Neural cell (in vitro differentiated cells): Measurements from ENCODE around the gene CBX8. TPM values are rescaled to one million over a fixed set of nuclear protein-coding genes. Genes with fewer than 3 reads are reported as not detected.

ENCODE experiments used
- H2AFZ ChIP-seq: fragments of 200-600, 300-800 bp; sonication (generic), shearing (Covaris generic); 2 replicates; pipeline ENCODE4 v1.6.0; 2014; ENCODE audit warnings: low read depth, mild to moderate bottlenecking, antibody characterized with exemption, low read length, moderate library complexity
- H3F3A ChIP-seq: fragments of 200-600 bp; shearing (Covaris generic); 2 replicates; pipeline ENCODE4 v1.6.1; 2016; ENCODE audit warnings: mild to moderate bottlenecking, moderate library complexity, mixed read lengths, antibody characterized with exemption, low read length; ENCODE audit not compliant: insufficient read depth, poor library complexity, severe bottlenecking
- H3K27ac ChIP-seq: fragments of 200-600, 300-800 bp; sonication (generic), shearing (Covaris generic); 2 replicates; pipeline ENCODE4 v1.5.1; 2014; ENCODE audit warnings: mild to moderate bottlenecking, low read length, moderate library complexity
- H3K27me3 ChIP-seq: fragments of 300-800, 200-600 bp; sonication (generic), shearing (Covaris generic); 2 replicates; pipeline ENCODE4 v1.6.0; 2014; ENCODE audit warnings: mild to moderate bottlenecking, low read depth, low read length, moderate library complexity; ENCODE audit not compliant: insufficient read depth
- H3K36me3 ChIP-seq: fragments of 300-800, 200-600 bp; sonication (generic), shearing (Covaris generic); 2 replicates; pipeline ENCODE4 v1.5.1; 2014; ENCODE audit warnings: mild to moderate bottlenecking, antibody characterized with exemption, low read length, moderate library complexity; ENCODE audit not compliant: insufficient read depth
- H3K4me2 ChIP-seq: fragments of 300-800, 200-600 bp; sonication (generic), shearing (Covaris generic); 2 replicates; pipeline ENCODE4 v1.6.0; 2014; ENCODE audit warnings: mild to moderate bottlenecking, low read length
- H3K4me3 ChIP-seq: fragments of 300-800, 200-600 bp; sonication (generic), shearing (Covaris generic); 2 replicates; pipeline ENCODE4 v1.5.1; 2014; ENCODE audit warnings: mild to moderate bottlenecking, low read length, moderate library complexity
- H3K79me2 ChIP-seq: fragments of 200-600 bp; shearing (Covaris generic); replicated peaks from 2 replicates; pipeline ENCODE4 v1.6.0; 2014; ENCODE audit warnings: mild to moderate bottlenecking, low read length, moderate library complexity; ENCODE audit not compliant: insufficient read depth
- H3K9ac ChIP-seq: fragments of 300-800, 200-600 bp; sonication (generic), shearing (Covaris generic); 2 replicates; pipeline ENCODE4 v1.6.1; 2016; ENCODE audit warnings: mild to moderate bottlenecking, low read length, mixed read lengths
- H3K9me2 ChIP-seq: fragments of 200-600 bp; shearing (Covaris generic); 2 replicates; pipeline ENCODE4 v1.6.1; 2016; ENCODE audit warnings: mild to moderate bottlenecking, low read length, mixed read lengths; ENCODE audit not compliant: insufficient read depth
- H3K9me3 ChIP-seq: fragments of 200-600, 300-800 bp; sonication (generic), shearing (Covaris generic); 2 replicates; pipeline ENCODE4 v1.6.1; 2016; ENCODE audit warnings: mild to moderate bottlenecking, mixed run types, low read length, moderate library complexity, mixed read lengths
- H4K20me1 ChIP-seq: fragments of 200-600 bp; shearing (Covaris generic); 2 replicates; pipeline ENCODE4 v1.6.1; 2016; ENCODE audit warnings: mild to moderate bottlenecking, mixed run types; ENCODE audit not compliant: insufficient read depth
- CTCF ChIP-seq: fragments of 450-650 bp; IDR thresholded peaks from 2 replicates; pipeline ENCODE4 v1.5.1; 2014; ENCODE audit warnings: antibody characterized with exemption, mild to moderate bottlenecking, moderate library complexity; ENCODE audit not compliant: poor library complexity, severe bottlenecking
- EP300 ChIP-seq: fragments of 450-650 bp; conservative IDR thresholded peaks from 2 replicates; pipeline ENCODE4 v1.6.1; 2014; ENCODE audit warnings: antibody characterized with exemption, mild to moderate bottlenecking, moderate library complexity; ENCODE audit not compliant: poor library complexity, severe bottlenecking
- EZH2 ChIP-seq: fragments of 200-600, 300-800 bp; shearing (Covaris generic), sonication (generic); IDR thresholded peaks from 2 replicates; pipeline ENCODE4 v1.6.1; 2014; ENCODE audit warnings: antibody characterized with exemption, low read length, borderline replicate concordance, mild to moderate bottlenecking; ENCODE audit not compliant: insufficient read depth, poor library complexity, severe bottlenecking
- MXI1 ChIP-seq: fragments of 450-650 bp; conservative IDR thresholded peaks from 2 replicates; pipeline ENCODE4 v1.6.1; 2014; ENCODE audit warnings: antibody characterized with exemption, mild to moderate bottlenecking; ENCODE audit not compliant: poor library complexity, severe bottlenecking
- POLR2AphosphoS5 ChIP-seq: IDR thresholded peaks from 2 replicates; pipeline ENCODE4 v1.6.1; 2012
- RAD21 ChIP-seq: fragments of 450-650 bp; conservative IDR thresholded peaks from 2 replicates; pipeline ENCODE4 v1.6.1; 2014; ENCODE audit warnings: antibody characterized with exemption, mild to moderate bottlenecking, moderate library complexity
- REST ChIP-seq: IDR thresholded peaks from 2 replicates; pipeline ENCODE4 v1.6.1; 2012; ENCODE audit warnings: borderline replicate concordance
- SMC3 ChIP-seq: fragments of 450-650 bp; conservative IDR thresholded peaks from 2 replicates; pipeline ENCODE4 v1.6.1; 2014; ENCODE audit warnings: antibody characterized with exemption, mild to moderate bottlenecking, moderate library complexity; ENCODE audit not compliant: poor library complexity
- TAF1 ChIP-seq: IDR thresholded peaks from 2 replicates; pipeline ENCODE4 v1.6.1; 2012; ENCODE audit warnings: low read depth
- polyA plus RNA-seq: library from polyadenylated mRNA; depleted of rRNA; stranded (reverse); fragments of >200 nt; gene quantifications from 2 replicates; pipeline ENCODE4 v1.2.3, GENCODE V29; 2014

Gene CBX8
- polyA plus RNA-seq, 1 donor from 2014 or later: 15.4 TPM

GRCh38 chr17:79825580-79825921 lies 28.7 kb upstream of the CBX8 start:
- no peak overlapping the region for H2AFZ ChIP-seq
- H3K27me3 ChIP-seq: no peaks in the 10 kb centered on the region
- no peaks in the 10 kb centered on the region for H3K36me3 ChIP-seq
- H3F3A ChIP-seq: peaks cover 3% of the 10 kb centered on the region
- H3K79me2 ChIP-seq: no peaks in the 10 kb centered on the region
- no peak overlapping the region for H3K27ac ChIP-seq
- no peaks in the 10 kb centered on the region for H3K9me3 ChIP-seq
- TF ChIP-seq MXI1 (no peak), EP300 (no peak), RAD21 (no peak), REST (no peak), POLR2AphosphoS5 (no peak), EZH2 (no peak), TAF1 (no peak)
- H3K4me2 ChIP-seq: no peak overlapping the region
- H3K9me2 ChIP-seq: no peaks in the 10 kb centered on the region
- no peaks in the 10 kb centered on the region for H4K20me1 ChIP-seq
- no peak overlapping the region for H3K4me3 ChIP-seq
- H3K9ac ChIP-seq: no peak overlapping the region

- no peaks in the 10 kb centered on the region for H4K20me1 ChIP-seq
- H3K9me2 ChIP-seq: no peaks in the 10 kb centered on the region
- TF ChIP-seq EZH2 (no peak), POLR2AphosphoS5 (no peak), TAF1 (no peak), RAD21 (no peak), REST (no peak), SMC3 (no peak), MXI1 (no peak), CTCF (no peak), EP300 (no peak)
- no peak overlapping the region for H3K4me2 ChIP-seq
- no peaks in the 10 kb centered on the region for H3K9me3 ChIP-seq
- no peak overlapping the region for H2AFZ ChIP-seq
- H3K9ac ChIP-seq: no peak overlapping the region
- H3K4me3 ChIP-seq: no peak overlapping the region
- no peaks in the 10 kb centered on the region for H3F3A ChIP-seq
- no peak overlapping the region for H3K27ac ChIP-seq
- no peaks in the 10 kb centered on the region for H3K27me3 ChIP-seq
- no peaks in the 10 kb centered on the region for H3K79me2 ChIP-seq
- no peaks in the 10 kb centered on the region for H3K36me3 ChIP-seq
These were observed 28.2 kb upstream of the CBX8 start for GRCh38 chr17:79824893-79825579.
